ENCODE measurements around the gene MIOX. TPM values are rescaled to one million over a fixed set of nuclear protein-coding genes. Genes with fewer than 3 reads are reported as not detected.
A peak's percentile ranks its signal among the peaks of the same experiment; 100 is the strongest.

MIOX gene
- total and polyA plus RNA-seq, 10 of the 15 experiments (the other 5 are each of a cell fraction or from before 2014, with no cell fraction given) = 0.10 to 0.31 TPM; not detected in 8

DNA sequence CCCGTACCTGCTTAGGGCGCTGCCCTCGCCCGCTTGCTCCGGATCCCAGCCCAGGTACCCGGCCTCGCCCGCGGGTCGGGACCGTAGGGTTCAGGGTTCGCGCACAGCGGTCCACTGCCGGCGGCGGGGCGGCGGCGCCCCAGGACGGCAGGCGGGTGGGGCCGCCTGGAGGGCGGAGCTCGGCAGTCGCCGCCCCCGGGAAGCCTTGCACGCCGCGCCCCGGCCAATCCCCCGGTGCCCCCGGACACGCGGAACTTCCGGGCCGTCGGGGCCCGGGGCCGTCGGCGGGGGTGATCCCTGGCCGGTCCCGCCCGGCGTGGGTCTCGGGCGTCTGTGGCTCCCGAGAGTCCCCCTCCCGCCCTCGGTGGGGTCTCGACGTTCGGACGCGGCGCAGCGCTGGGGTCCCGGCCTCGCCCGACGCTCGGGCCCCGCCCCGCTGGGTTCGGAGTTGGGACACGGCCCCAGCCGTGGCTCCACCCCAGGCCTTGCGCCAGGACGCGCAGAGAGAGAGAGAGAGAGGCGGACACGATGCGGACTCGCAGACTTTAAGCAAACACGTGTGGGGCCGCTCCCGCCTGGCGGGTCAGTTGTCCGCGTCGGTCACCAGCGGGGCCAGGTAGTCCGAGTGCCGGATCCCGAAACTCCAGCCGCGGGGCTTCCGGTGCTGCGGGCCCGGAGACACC lies 43.4 kb downstream of the MIOX start, which contains the start of gene TYMP (continued):
- no peak for TF ChIP-seq FOS (IDR thresholded peaks at IDR 0.05; ENCODE audit: borderline replicate concordance, extremely low read depth, insufficient read length)
- no peak for TF ChIP-seq ATF7 (IDR thresholded peaks at IDR 0.05; ENCODE audit: low read depth)
- TF ChIP-seq NR2C1 (IDR thresholded peaks at IDR 0.05) = peak; percentile 31; the same call in 1 of the 2 replicates
- peak; percentile 88 for TF ChIP-seq MXI1 (IDR thresholded peaks at IDR 0.05; ENCODE audit: low read depth, low read length)
- no peak for TF ChIP-seq CHD1 (IDR thresholded peaks at IDR 0.05; ENCODE audit: low read depth, low read length)
- no peak for TF ChIP-seq NFYA (IDR thresholded peaks at IDR 0.05; ENCODE audit: borderline replicate concordance, low read depth, low read length)
- no peak for TF ChIP-seq SUPT20H (IDR thresholded peaks at IDR 0.05; ENCODE audit: borderline replicate concordance, control insufficient read depth, low read depth, low read length)
- TF ChIP-seq ZNF622 (IDR thresholded peaks at IDR 0.05) = no peak
- no peak; the same call in 1 of the 2 replicates for TF ChIP-seq ZNF207 (IDR thresholded peaks at IDR 0.05; ENCODE audit: borderline replicate concordance)
- no peak for TF ChIP-seq BCL11A (IDR thresholded peaks at IDR 0.05; ENCODE audit: low read depth, low read length)
- no peak for TF ChIP-seq RAD21 (IDR thresholded peaks at IDR 0.05; ENCODE audit: insufficient read depth, low read depth, low read length)
- TF ChIP-seq, protein P1, sequence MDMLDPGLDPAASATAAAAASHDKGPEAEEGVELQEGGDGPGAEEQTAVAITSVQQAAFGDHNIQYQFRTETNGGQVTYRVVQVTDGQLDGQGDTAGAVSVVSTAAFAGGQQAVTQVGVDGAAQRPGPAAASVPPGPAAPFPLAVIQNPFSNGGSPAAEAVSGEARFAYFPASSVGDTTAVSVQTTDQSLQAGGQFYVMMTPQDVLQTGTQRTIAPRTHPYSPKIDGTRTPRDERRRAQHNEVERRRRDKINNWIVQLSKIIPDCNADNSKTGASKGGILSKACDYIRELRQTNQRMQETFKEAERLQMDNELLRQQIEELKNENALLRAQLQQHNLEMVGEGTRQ (IDR thresholded peaks at IDR 0.05; ENCODE audit: borderline replicate concordance, low read depth, low read length) = no peak
- no peak for TF ChIP-seq RBBP5 (conservative IDR thresholded peaks at IDR 0.05)
- peak; percentile 9; the same call in 1 of the 2 replicates for TF ChIP-seq SMC3 (IDR thresholded peaks at IDR 0.05; ENCODE audit: borderline replicate concordance, low read length)
- no peak for TF ChIP-seq ZNF384 (IDR thresholded peaks at IDR 0.05; ENCODE audit: borderline replicate concordance, low read depth, low read length)
- TF ChIP-seq NFYB (IDR thresholded peaks at IDR 0.05; ENCODE audit: insufficient read depth, low read depth, low read length) = no peak
- TF ChIP-seq, protein P2, sequence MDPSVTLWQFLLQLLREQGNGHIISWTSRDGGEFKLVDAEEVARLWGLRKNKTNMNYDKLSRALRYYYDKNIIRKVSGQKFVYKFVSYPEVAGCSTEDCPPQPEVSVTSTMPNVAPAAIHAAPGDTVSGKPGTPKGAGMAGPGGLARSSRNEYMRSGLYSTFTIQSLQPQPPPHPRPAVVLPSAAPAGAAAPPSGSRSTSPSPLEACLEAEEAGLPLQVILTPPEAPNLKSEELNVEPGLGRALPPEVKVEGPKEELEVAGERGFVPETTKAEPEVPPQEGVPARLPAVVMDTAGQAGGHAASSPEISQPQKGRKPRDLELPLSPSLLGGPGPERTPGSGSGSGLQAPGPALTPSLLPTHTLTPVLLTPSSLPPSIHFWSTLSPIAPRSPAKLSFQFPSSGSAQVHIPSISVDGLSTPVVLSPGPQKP (IDR thresholded peaks at IDR 0.05; ENCODE audit: low read depth, low read length) = no peak
- peak; percentile 51 for TF ChIP-seq YY1 (IDR thresholded peaks at IDR 0.05; ENCODE audit: low read depth, low read length)
- no peak for TF ChIP-seq JUNB (IDR thresholded peaks at IDR 0.05)
- no peak for TF ChIP-seq GABPA (IDR thresholded peaks at IDR 0.05; ENCODE audit: low read depth)
- TF ChIP-seq E4F1 (IDR thresholded peaks at IDR 0.05; ENCODE audit: borderline replicate concordance, partially characterized antibody) = no peak
- peak; percentile 78; the same call in 1 of the 2 replicates for TF ChIP-seq ZNF217 (IDR thresholded peaks at IDR 0.05)
- TF ChIP-seq NRF1 (conservative IDR thresholded peaks at IDR 0.05; ENCODE audit: low read depth, low read length) = no peak
- TF ChIP-seq TCF3 (IDR thresholded peaks at IDR 0.05; ENCODE audit: borderline replicate concordance, insufficient read depth, low read depth, low read length) = 0 out of 2 replicates have a peak, but pooled peaks have one; percentile 46
- TF ChIP-seq IRF3 (IDR thresholded peaks at IDR 0.05) = no peak
